ENCODE results near the gene VWA5B2. TPM values are rescaled to one million over a fixed set of nuclear protein-coding genes. Genes with fewer than 3 reads are reported as not detected.

Gene VWA5B2
- total and polyA plus RNA-seq, 2 donors (not counting 1 experiment from before 2014, with no cell fraction given), result not detected

GRCh38 chr3:184237211-184237610 lies 7.8 kb downstream of the VWA5B2 start:
- no peaks in the 10 kb centered on the region for H4K20me1 ChIP-seq (ENCODE audit: control insufficient read depth, extremely low read depth, insufficient read depth, low read length)
- H3K9me3 ChIP-seq (ENCODE audit: control insufficient read depth, insufficient read depth, low read depth, low read length), result no peaks in the 10 kb centered on the region
- TF ChIP-seq EZH2 (IDR thresholded peaks at IDR 0.05; ENCODE audit: low read length, missing control alignments), result no peak
- no peak for TF ChIP-seq CTCF (conservative IDR thresholded peaks at IDR 0.05 in 1 of 2, IDR thresholded peaks at IDR 0.05 in 1 of 2; ENCODE audit: low read depth in 1 of 2, low read length in 2 of 2)
- H3K36me3 ChIP-seq (ENCODE audit: control insufficient read depth, insufficient read depth, low read length), result no peaks in the 10 kb centered on the region
- no peak overlapping the region for H3K4me3 ChIP-seq (replicated peaks in 1 of 4; ENCODE audit: control extremely low read depth in 1 of 4, insufficient read depth in 1 of 4, low read depth in 3 of 4, low read length in 4 of 4)
- DNase-seq (ENCODE audit: low read depth in 2 of 2), result no peak
- H3K4me1 ChIP-seq (ENCODE audit: control insufficient read depth, extremely low read depth, insufficient read depth, low read length), result peaks cover 2% of the 10 kb centered on the region
- H3K27me3 ChIP-seq (ENCODE audit: control insufficient read depth, insufficient read depth, low read length), result peaks cover 7% of the 10 kb centered on the region
- no peak overlapping the region for H3K27ac ChIP-seq (ENCODE audit: insufficient read depth, low read length)
- H2AFZ ChIP-seq (ENCODE audit: low read length), result no peak overlapping the region
- H3K9ac ChIP-seq (ENCODE audit: insufficient read depth, low read length), result no peak overlapping the region
- no peak overlapping the region for H3K4me2 ChIP-seq (ENCODE audit: extremely low read depth, insufficient read depth, low read length)
- no peaks in the 10 kb centered on the region for H3K79me2 ChIP-seq (ENCODE audit: control insufficient read depth, insufficient read depth, low read length)

DNA sequence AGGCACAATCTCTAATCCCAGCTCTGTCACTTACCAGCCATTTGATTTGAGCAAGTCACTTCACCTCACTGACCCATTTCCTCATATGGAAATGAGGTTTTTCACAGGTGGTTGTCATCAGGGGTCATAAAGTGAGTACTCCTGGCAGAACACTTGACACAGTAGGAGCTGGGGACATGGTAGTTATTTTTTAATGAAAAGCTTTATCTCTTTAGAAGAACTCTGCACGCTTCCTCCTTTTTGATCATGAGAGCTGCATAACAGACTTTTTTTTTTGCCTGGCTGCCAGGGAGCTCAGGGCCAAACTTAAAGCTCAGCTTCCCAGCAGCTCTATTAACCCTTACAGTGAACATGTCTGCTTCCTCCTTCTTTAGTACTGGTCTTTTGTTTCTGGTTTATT lies 8.4 kb downstream of the VWA5B2 start:
- no peak overlapping the region for H3K27ac ChIP-seq (ENCODE audit: insufficient read depth, low read length)
- no peak overlapping the region for H3K4me2 ChIP-seq (ENCODE audit: extremely low read depth, insufficient read depth, low read length)
- H3K4me3 ChIP-seq (replicated peaks in 1 of 4; ENCODE audit: control extremely low read depth in 1 of 4, insufficient read depth in 1 of 4, low read depth in 3 of 4, low read length in 4 of 4), result no peak overlapping the region
- peaks cover 2% of the 10 kb centered on the region for H3K4me1 ChIP-seq (ENCODE audit: control insufficient read depth, extremely low read depth, insufficient read depth, low read length)
- TF ChIP-seq EZH2 (IDR thresholded peaks at IDR 0.05; ENCODE audit: low read length, missing control alignments) (no peak), CTCF (conservative IDR thresholded peaks at IDR 0.05 in 1 of 2, IDR thresholded peaks at IDR 0.05 in 1 of 2; ENCODE audit: low read depth in 1 of 2, low read length in 2 of 2) (no peak)
- H3K36me3 ChIP-seq (ENCODE audit: control insufficient read depth, insufficient read depth, low read length), result peaks cover 1% of the 10 kb centered on the region
- no peaks in the 10 kb centered on the region for H3K79me2 ChIP-seq (ENCODE audit: control insufficient read depth, insufficient read depth, low read length)
- H3K27me3 ChIP-seq (ENCODE audit: control insufficient read depth, insufficient read depth, low read length), result peaks cover under 1% of the 10 kb centered on the region
- no peak overlapping the region for H3K9ac ChIP-seq (ENCODE audit: insufficient read depth, low read length)
- no peaks in the 10 kb centered on the region for H4K20me1 ChIP-seq (ENCODE audit: control insufficient read depth, extremely low read depth, insufficient read depth, low read length)
- no peak for DNase-seq (ENCODE audit: low read depth in 2 of 2)
- no peak overlapping the region for H2AFZ ChIP-seq (ENCODE audit: low read length)
- no peaks in the 10 kb centered on the region for H3K9me3 ChIP-seq (ENCODE audit: control insufficient read depth, insufficient read depth, low read depth, low read length)

GRCh38 chr3:184238246-184238818 lies 8.9 kb downstream of the VWA5B2 start:
- peaks cover 2% of the 10 kb centered on the region for H3K4me1 ChIP-seq (ENCODE audit: control insufficient read depth, extremely low read depth, insufficient read depth, low read length)
- H3K4me2 ChIP-seq (ENCODE audit: extremely low read depth, insufficient read depth, low read length), result no peak overlapping the region
- no peaks in the 10 kb centered on the region for H4K20me1 ChIP-seq (ENCODE audit: control insufficient read depth, extremely low read depth, insufficient read depth, low read length)
- no peaks in the 10 kb centered on the region for H3K79me2 ChIP-seq (ENCODE audit: control insufficient read depth, insufficient read depth, low read length)
- no peak overlapping the region for H3K9ac ChIP-seq (ENCODE audit: insufficient read depth, low read length)
- H3K9me3 ChIP-seq (ENCODE audit: control insufficient read depth, insufficient read depth, low read depth, low read length), result no peaks in the 10 kb centered on the region
- no peaks in the 10 kb centered on the region for H3K27me3 ChIP-seq (ENCODE audit: control insufficient read depth, insufficient read depth, low read length)
- DNase-seq (ENCODE audit: low read depth in 2 of 2), result no peak
- no peak overlapping the region for H3K4me3 ChIP-seq (replicated peaks in 1 of 4; ENCODE audit: control extremely low read depth in 1 of 4, insufficient read depth in 1 of 4, low read depth in 3 of 4, low read length in 4 of 4)
- peaks cover 1% of the 10 kb centered on the region for H3K36me3 ChIP-seq (ENCODE audit: control insufficient read depth, insufficient read depth, low read length)
- TF ChIP-seq CTCF (conservative IDR thresholded peaks at IDR 0.05 in 1 of 2, IDR thresholded peaks at IDR 0.05 in 1 of 2; ENCODE audit: low read depth in 1 of 2, low read length in 2 of 2), result no peak
- no peak for TF ChIP-seq EZH2 (IDR thresholded peaks at IDR 0.05; ENCODE audit: low read length, missing control alignments)
- H2AFZ ChIP-seq (ENCODE audit: low read length), result no peak overlapping the region
- no peak overlapping the region for H3K27ac ChIP-seq (ENCODE audit: insufficient read depth, low read length)
